ENCODE measurements around the gene MEI1. TPM values are rescaled to one million over a fixed set of nuclear protein-coding genes. Genes with fewer than 3 reads are reported as not detected.

The MEI1 gene
- total RNA-seq, 1 experiment from 2014 or later, result 0.24 TPM

DNA sequence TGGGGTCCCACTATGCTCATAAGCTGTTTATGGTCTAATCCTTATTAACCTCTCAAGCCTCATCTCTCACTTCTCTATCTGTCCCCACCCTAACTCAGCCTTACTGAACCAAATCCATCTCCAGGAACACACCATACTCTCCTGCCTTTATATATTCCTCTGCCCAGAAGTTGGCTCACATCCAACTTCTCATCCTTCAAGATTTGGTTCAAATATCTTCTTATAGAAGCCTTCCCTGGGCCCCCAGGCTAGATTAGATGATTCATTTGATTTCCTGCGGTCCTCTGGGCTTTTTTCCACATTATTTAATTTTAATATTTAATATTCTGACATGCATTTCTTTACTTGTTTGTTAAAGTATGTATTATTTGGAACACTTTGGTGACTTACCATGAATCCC, 23.2 kb downstream of the MEI1 start:
- no peak overlapping the region for H3K4me3 ChIP-seq (ENCODE audit: low read depth, low read length, poor library complexity, severe bottlenecking)
- DNase-seq (ENCODE audit: low spot score), result no peak
- CTCF ChIA-PET, result interaction anchor here (0.7 kb wide), 1 partner anchor 83 kb away, joined by 7 read pairs; no protein-coding TSS in a partner anchor
- H3K36me3 ChIP-seq (ENCODE audit: insufficient read depth, low read length, poor library complexity, severe bottlenecking), result no peaks in the 10 kb centered on the region
- H3K27me3 ChIP-seq (replicated peaks; ENCODE audit: insufficient read depth, low read depth, low read length, poor library complexity), result no peaks in the 10 kb centered on the region
- H3K27ac ChIP-seq (ENCODE audit: low read depth, low read length, poor library complexity, severe bottlenecking), result no peak overlapping the region
- H3K4me1 ChIP-seq (ENCODE audit: insufficient read depth, low read length, poor library complexity, severe bottlenecking), result no peaks in the 10 kb centered on the region
- TF ChIP-seq, protein P1, sequence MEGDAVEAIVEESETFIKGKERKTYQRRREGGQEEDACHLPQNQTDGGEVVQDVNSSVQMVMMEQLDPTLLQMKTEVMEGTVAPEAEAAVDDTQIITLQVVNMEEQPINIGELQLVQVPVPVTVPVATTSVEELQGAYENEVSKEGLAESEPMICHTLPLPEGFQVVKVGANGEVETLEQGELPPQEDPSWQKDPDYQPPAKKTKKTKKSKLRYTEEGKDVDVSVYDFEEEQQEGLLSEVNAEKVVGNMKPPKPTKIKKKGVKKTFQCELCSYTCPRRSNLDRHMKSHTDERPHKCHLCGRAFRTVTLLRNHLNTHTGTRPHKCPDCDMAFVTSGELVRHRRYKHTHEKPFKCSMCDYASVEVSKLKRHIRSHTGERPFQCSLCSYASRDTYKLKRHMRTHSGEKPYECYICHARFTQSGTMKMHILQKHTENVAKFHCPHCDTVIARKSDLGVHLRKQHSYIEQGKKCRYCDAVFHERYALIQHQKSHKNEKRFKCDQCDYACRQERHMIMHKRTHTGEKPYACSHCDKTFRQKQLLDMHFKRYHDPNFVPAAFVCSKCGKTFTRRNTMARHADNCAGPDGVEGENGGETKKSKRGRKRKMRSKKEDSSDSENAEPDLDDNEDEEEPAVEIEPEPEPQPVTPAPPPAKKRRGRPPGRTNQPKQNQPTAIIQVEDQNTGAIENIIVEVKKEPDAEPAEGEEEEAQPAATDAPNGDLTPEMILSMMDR (conservative IDR thresholded peaks at IDR 0.05; ENCODE audit: low read depth, low read length), result no peak
- TF ChIP-seq EZH2 (IDR thresholded peaks at IDR 0.05; ENCODE audit: borderline replicate concordance, low read depth, low read length, poor library complexity, severe bottlenecking), result no peak
- POLR2A ChIA-PET (ENCODE audit: low non-redundant PET), result interaction anchor here (0.7 kb wide), 1 partner anchor 110 kb away, joined by 3 read pairs; no protein-coding TSS in a partner anchor
- intact Hi-C loops (cut with micrococcal nuclease; ENCODE audit: unreplicated experiment), result no loop called here
- BruUV-seq (replicated peaks), result no TSS peak
- no peaks in the 10 kb centered on the region for H3K9me3 ChIP-seq (ENCODE audit: low read depth, low read length, poor library complexity, severe bottlenecking)

DNA sequence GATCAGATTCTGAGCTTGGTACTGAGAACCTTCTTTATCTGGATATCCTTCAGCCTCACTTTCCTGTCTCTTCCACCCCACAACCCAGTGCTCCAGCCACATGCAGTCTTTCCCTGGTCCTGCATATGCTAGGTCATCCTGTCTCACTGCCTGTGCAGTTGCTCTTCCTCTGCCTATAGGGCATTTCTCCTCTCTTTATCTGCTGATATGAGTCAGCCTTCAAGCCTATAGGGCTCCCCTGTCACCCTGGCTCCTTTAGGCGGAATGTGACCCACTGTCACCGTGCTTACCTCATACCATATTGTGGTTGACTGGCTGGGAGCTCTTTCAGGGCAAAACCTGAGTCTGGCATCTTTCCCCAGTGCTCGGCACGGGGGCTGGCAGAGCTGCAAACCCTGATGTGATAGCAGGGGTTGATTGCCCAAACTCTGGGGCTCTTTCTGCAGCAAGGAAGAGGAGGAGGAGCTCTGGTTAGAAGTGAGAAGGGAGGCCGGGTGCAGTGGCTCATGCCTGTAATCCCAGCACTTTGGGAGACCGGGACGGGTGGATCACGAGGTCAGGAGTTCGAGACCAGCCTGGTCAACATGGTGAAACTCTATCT, 26.3 kb downstream of the MEI1 start:
- Histone ChIP-seq H3K27ac (ENCODE audit: low read depth, low read length, poor library complexity, severe bottlenecking) (no peak overlapping the region), H3K4me3 (ENCODE audit: low read depth, low read length, poor library complexity, severe bottlenecking) (no peak overlapping the region), H3K36me3 (ENCODE audit: insufficient read depth, low read length, poor library complexity, severe bottlenecking) (no peaks in the 10 kb centered on the region), H3K4me1 (ENCODE audit: insufficient read depth, low read length, poor library complexity, severe bottlenecking) (no peaks in the 10 kb centered on the region), H3K27me3 (replicated peaks; ENCODE audit: insufficient read depth, low read depth, low read length, poor library complexity) (no peaks in the 10 kb centered on the region), H3K9me3 (ENCODE audit: low read depth, low read length, poor library complexity, severe bottlenecking) (no peaks in the 10 kb centered on the region)
- no peak for DNase-seq (ENCODE audit: low spot score)
- ChIA-PET CTCF (interaction anchor here (1.8 kb wide), 1 partner anchor 28 kb away, joined by 7 read pairs; no protein-coding TSS in a partner anchor), POLR2A (ENCODE audit: low non-redundant PET) (no interaction called here)
- BruUV-seq (replicated peaks), result no TSS peak
- TF ChIP-seq, protein P1 (conservative IDR thresholded peaks at IDR 0.05; ENCODE audit: low read depth, low read length), result no peak
- no peak for TF ChIP-seq EZH2 (IDR thresholded peaks at IDR 0.05; ENCODE audit: borderline replicate concordance, low read depth, low read length, poor library complexity, severe bottlenecking)
- intact Hi-C loops (cut with micrococcal nuclease; ENCODE audit: unreplicated experiment), result no loop called here

DNA sequence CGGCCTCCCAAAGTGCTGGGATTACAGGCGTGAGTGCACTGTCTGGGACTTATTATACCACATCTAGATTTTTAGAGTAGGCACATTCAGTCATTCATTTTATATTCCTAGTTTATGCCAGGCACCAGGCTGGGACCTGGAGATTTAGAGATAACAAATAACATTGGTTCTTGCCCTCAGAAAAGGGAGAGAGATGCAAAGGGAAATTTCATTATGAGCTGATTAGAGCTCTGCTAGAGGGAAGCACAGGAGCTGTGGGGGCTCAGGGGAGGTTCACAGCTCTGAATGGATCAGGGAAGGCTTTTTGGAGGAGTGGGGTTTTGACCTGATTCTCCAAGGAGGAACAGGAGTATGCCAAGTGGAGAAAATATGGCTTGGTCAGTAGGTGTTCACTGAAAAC, 32.3 kb downstream of the MEI1 start:
- CTCF ChIA-PET, result interaction anchor here (1.2 kb wide), 1 partner anchor 15 kb away, joined by 3 read pairs; no protein-coding TSS in a partner anchor
- Histone ChIP-seq H3K4me1 (ENCODE audit: insufficient read depth, low read length, poor library complexity, severe bottlenecking) (no peaks in the 10 kb centered on the region), H3K27me3 (replicated peaks; ENCODE audit: insufficient read depth, low read depth, low read length, poor library complexity) (no peaks in the 10 kb centered on the region), H3K27ac (ENCODE audit: low read depth, low read length, poor library complexity, severe bottlenecking) (no peak overlapping the region), H3K4me3 (ENCODE audit: low read depth, low read length, poor library complexity, severe bottlenecking) (no peak overlapping the region), H3K36me3 (ENCODE audit: insufficient read depth, low read length, poor library complexity, severe bottlenecking) (no peaks in the 10 kb centered on the region), H3K9me3 (ENCODE audit: low read depth, low read length, poor library complexity, severe bottlenecking) (no peaks in the 10 kb centered on the region)
- no peak for TF ChIP-seq EZH2 (IDR thresholded peaks at IDR 0.05; ENCODE audit: borderline replicate concordance, low read depth, low read length, poor library complexity, severe bottlenecking)
- TF ChIP-seq, protein P1 (conservative IDR thresholded peaks at IDR 0.05; ENCODE audit: low read depth, low read length), result no peak
- POLR2A ChIA-PET (ENCODE audit: low non-redundant PET), result no interaction called here
- no peak for DNase-seq (ENCODE audit: low spot score)
- intact Hi-C loops (cut with micrococcal nuclease; ENCODE audit: unreplicated experiment), result no loop called here
- no TSS peak for BruUV-seq (replicated peaks)

Data from A673 (cell line).